MCF 10A (cell line): Measurements from ENCODE around the gene SPOCK3. TPM values are rescaled to one million over a fixed set of nuclear protein-coding genes. Genes with fewer than 3 reads are reported as not detected.

Source experiments
- BruUV-seq: library from RNA; stranded (reverse); fragments of 400-500 nt; replicated peaks from 2 replicates; lab custom pipeline; 2021; lab: Mats Ljungman, UMichigan
- CTCF ChIA-PET: fragments of 300-600 bp; sonication (Branson Sonifier 250); formaldehyde crosslinking; extraction: SDS; loops from one replicate; lab custom pipeline; 2021; ENCODE audit warnings: antibody characterized with exemption, inconsistent platforms; lab: Yijun Ruan, JAX
- POLR2A ChIA-PET: fragments of 300-600, 350-650 bp; sonication (Branson Sonifier 250); formaldehyde crosslinking; extraction: SDS; loops from one replicate; lab custom pipeline; 2020; ENCODE audit warnings: antibody characterized with exemption, inconsistent platforms; lab: Yijun Ruan, JAX
- DNase-seq: peaks from one replicate; pipeline ENCODE4 v3.0.0-alpha.2; 2018; ENCODE audit not compliant: unreplicated experiment
- H3K27ac Mint-ChIP-seq: one replicate; pipeline ENCODE4 v1.8.0; 2022; ENCODE audit warnings: mild to moderate bottlenecking, low read depth, mixed read lengths; ENCODE audit not compliant: unreplicated experiment
- H3K27me3 Mint-ChIP-seq: one replicate; pipeline ENCODE4 v1.8.0; 2022; ENCODE audit warnings: mixed read lengths; ENCODE audit not compliant: insufficient read depth, unreplicated experiment
- H3K36me3 Mint-ChIP-seq: one replicate; pipeline ENCODE4 v1.8.0; 2022; ENCODE audit warnings: mild to moderate bottlenecking, moderate library complexity, mixed read lengths; ENCODE audit not compliant: insufficient read depth, unreplicated experiment
- H3K4me1 Mint-ChIP-seq: one replicate; pipeline ENCODE4 v1.8.0; 2022; ENCODE audit warnings: mixed read lengths; ENCODE audit not compliant: insufficient read depth, unreplicated experiment
- H3K4me3 Mint-ChIP-seq: one replicate; pipeline ENCODE4 v1.8.0; 2022; ENCODE audit warnings: mild to moderate bottlenecking, moderate library complexity, mixed read lengths; ENCODE audit not compliant: unreplicated experiment
- H3K9me3 Mint-ChIP-seq: one replicate; pipeline ENCODE4 v1.8.0; 2022; ENCODE audit warnings: mixed read lengths; ENCODE audit not compliant: unreplicated experiment
- intact Hi-C: fragments of 100-400 bp; cut with micrococcal nuclease; formaldehyde crosslinking; loops from 2 replicates; pipeline ENCODE4 v1.14.1; 2022
- total RNA-seq: library from RNA; stranded (reverse); gene quantifications from 2 replicates; pipeline ENCODE4 v1.2.3, GENCODE V29; 2022
- TF ChIP-seq, protein P1 (sequence below): fragments of 200-600 bp; IDR thresholded peaks from one replicate; pipeline ENCODE4 v1.8.0; 2022; ENCODE audit warnings: antibody characterized with exemption, mild to moderate bottlenecking; ENCODE audit not compliant: unreplicated experiment

SPOCK3 gene
- total RNA-seq, 1 experiment from 2014 or later, result not detected

- Mint-ChIP-seq H3K4me1 (no peaks in the 10 kb centered on the region), H3K27me3 (no peaks in the 10 kb centered on the region), H3K4me3 (no peak overlapping the region), H3K9me3 (peaks cover 9% of the 10 kb centered on the region), H3K27ac (no peak overlapping the region), H3K36me3 (no peaks in the 10 kb centered on the region)
- CTCF ChIA-PET, result no interaction called here
- POLR2A ChIA-PET, result interaction anchor here (1.1 kb wide), 1 partner anchor 171 kb away, joined by 3 read pairs; no protein-coding TSS in a partner anchor
- TF ChIP-seq, protein P1, sequence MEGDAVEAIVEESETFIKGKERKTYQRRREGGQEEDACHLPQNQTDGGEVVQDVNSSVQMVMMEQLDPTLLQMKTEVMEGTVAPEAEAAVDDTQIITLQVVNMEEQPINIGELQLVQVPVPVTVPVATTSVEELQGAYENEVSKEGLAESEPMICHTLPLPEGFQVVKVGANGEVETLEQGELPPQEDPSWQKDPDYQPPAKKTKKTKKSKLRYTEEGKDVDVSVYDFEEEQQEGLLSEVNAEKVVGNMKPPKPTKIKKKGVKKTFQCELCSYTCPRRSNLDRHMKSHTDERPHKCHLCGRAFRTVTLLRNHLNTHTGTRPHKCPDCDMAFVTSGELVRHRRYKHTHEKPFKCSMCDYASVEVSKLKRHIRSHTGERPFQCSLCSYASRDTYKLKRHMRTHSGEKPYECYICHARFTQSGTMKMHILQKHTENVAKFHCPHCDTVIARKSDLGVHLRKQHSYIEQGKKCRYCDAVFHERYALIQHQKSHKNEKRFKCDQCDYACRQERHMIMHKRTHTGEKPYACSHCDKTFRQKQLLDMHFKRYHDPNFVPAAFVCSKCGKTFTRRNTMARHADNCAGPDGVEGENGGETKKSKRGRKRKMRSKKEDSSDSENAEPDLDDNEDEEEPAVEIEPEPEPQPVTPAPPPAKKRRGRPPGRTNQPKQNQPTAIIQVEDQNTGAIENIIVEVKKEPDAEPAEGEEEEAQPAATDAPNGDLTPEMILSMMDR, result no peak
- BruUV-seq, result no TSS peak
- DNase-seq, result no peak
- intact Hi-C loops, result no loop called here
Observed at GRCh38 chr4:166822386-166822785, 411.9 kb downstream of the SPOCK3 start.

- Mint-ChIP-seq H3K4me3 (no peak overlapping the region), H3K27me3 (no peaks in the 10 kb centered on the region), H3K27ac (no peak overlapping the region), H3K36me3 (no peaks in the 10 kb centered on the region), H3K9me3 (peaks cover 8% of the 10 kb centered on the region), H3K4me1 (no peaks in the 10 kb centered on the region)
- DNase-seq, result peak; percentile 51
- TF ChIP-seq, protein P1, result no peak
- intact Hi-C loops, result no loop called here
- CTCF ChIA-PET, result no interaction called here
- BruUV-seq, result no TSS peak
- POLR2A ChIA-PET, result no interaction called here
Observed at GRCh38 chr4:166816890-166817289, 417.4 kb downstream of the SPOCK3 start.

DNA sequence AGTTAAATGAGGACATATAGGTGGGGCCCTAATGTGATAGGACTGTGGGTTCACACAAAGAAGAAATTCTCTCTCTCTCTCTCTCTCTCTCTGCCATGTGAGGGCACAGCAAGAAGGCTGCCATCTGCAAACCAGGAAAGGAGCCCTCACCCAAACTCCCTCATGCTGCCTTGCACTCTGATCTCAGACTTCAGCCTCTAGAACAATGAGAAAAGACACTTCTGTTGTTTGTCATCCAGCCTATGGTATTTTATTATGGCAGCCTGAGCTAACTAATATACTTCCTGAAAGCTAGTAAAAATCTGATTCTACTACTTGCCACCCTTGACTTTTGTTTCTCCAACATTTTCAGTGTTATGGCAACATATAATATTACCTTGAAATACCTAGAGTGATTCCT is 425.9 kb downstream of the SPOCK3 start:
- intact Hi-C loops, result no loop called here
- H3K4me3 Mint-ChIP-seq, result no peak overlapping the region
- ChIA-PET CTCF (no interaction called here), POLR2A (interaction anchor here (0.7 kb wide), 1 partner anchor 16 kb away, joined by 3 read pairs; no protein-coding TSS in a partner anchor)
- no peaks in the 10 kb centered on the region for H3K4me1 Mint-ChIP-seq
- TF ChIP-seq, protein P1, result no peak
- no peaks in the 10 kb centered on the region for H3K27me3 Mint-ChIP-seq
- H3K27ac Mint-ChIP-seq, result no peak overlapping the region
- no peaks in the 10 kb centered on the region for H3K9me3 Mint-ChIP-seq
- no peaks in the 10 kb centered on the region for H3K36me3 Mint-ChIP-seq
- BruUV-seq, result no TSS peak
- DNase-seq, result no peak

- Mint-ChIP-seq H3K27me3 (no peaks in the 10 kb centered on the region), H3K27ac (no peak overlapping the region), H3K9me3 (no peaks in the 10 kb centered on the region), H3K36me3 (no peaks in the 10 kb centered on the region), H3K4me1 (no peaks in the 10 kb centered on the region), H3K4me3 (no peak overlapping the region)
- DNase-seq, result no peak
- POLR2A ChIA-PET, result no interaction called here
- CTCF ChIA-PET, result no interaction called here
- no TSS peak for BruUV-seq
- intact Hi-C loops, result no loop called here
- TF ChIP-seq, protein P1, result no peak
Observed at GRCh38 chr4:166802346-166802745, 431.9 kb downstream of the SPOCK3 start.
